Measurements from ENCODE around the gene ANP32E. TPM values are rescaled to one million over a fixed set of nuclear protein-coding genes. Genes with fewer than 3 reads are reported as not detected.
A peak's percentile ranks its signal among the peaks of the same experiment; 100 is the strongest.

Gene ANP32E
- total and polyA plus RNA-seq, 2 experiments from 2014 or later: 14.4 to 55.2 TPM

- Histone ChIP-seq H3K4me3 (no peak overlapping the region), H2AFZ (no peak overlapping the region), H3F3A (ENCODE audit: insufficient read depth) (no peaks in the 10 kb centered on the region), H3K27ac (no peak overlapping the region), H3K9me3 (ENCODE audit: low read depth) (no peaks in the 10 kb centered on the region), H3K9me2 (ENCODE audit: insufficient read depth) (no peaks in the 10 kb centered on the region), H3K4me2 (ENCODE audit: unreplicated experiment) (no peak overlapping the region), H4K20me1 (ENCODE audit: insufficient read depth) (no peaks in the 10 kb centered on the region), H3K4me1 (ENCODE audit: insufficient read depth) (no peaks in the 10 kb centered on the region), H3K36me3 (ENCODE audit: low read depth) (no peaks in the 10 kb centered on the region), H3K9ac (no peak overlapping the region), H3K79me2 (ENCODE audit: insufficient read depth) (no peaks in the 10 kb centered on the region), H3K27me3 (replicated peaks; ENCODE audit: insufficient read depth) (no peaks in the 10 kb centered on the region)
- in situ Hi-C loops (cut with MboI): loop anchor here (10.0 kb wide), 1 partner anchor 212 kb away; no protein-coding TSS in a partner anchor
- 88 to 96% methylated on average over 3 of the region's 3 CpGs for WGBS, 2 experiments (ENCODE audit: low coverage in 1 of 2, low lambda C conversion rate in 2 of 2, missing lambda C conversion rate in 2 of 2)
- no peak for DNase-seq
- no peak for TF ChIP-seq EZH2 (IDR thresholded peaks at IDR 0.05; ENCODE audit: insufficient read depth, poor library complexity, severe bottlenecking)
- TF ChIP-seq EZH2phosphoT487 (IDR thresholded peaks at IDR 0.05; ENCODE audit: insufficient read depth, low read depth): no peak
These were observed 59.3 kb downstream of the ANP32E start for GRCh38 chr1:150176593-150176992.

DNA sequence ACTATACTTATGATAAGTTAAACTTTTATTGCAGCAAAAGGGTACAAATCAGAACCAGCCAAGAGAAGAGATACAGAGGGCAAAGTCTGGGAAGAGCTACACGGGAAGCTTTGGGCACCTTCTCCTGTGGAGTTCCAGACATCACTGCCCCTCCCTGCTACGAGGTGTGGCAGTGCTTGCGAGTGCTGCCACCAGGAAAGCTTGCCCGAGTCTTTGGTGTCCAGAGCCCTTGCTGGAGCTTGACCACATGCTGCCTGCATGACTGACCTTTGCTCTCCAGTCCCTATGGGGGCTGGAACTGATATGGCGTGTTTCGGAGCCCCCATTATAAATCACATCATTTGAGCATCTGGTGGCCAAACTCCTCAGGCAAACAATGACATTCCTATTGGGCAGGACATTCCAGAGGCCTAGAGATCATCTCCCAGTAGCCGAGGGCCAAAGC lies 62.7 kb downstream of the ANP32E start:
- in situ Hi-C loops (cut with MboI): loop anchor here (5.0 to 10.0 kb wide), 2 partner anchors 101 to 208 kb away; no protein-coding TSS in a partner anchor
- no peaks in the 10 kb centered on the region for H3K36me3 ChIP-seq (ENCODE audit: low read depth)
- H2AFZ ChIP-seq: peak overlapping the region; percentile 22; the same call in 1 of the 2 replicates
- H3K4me3 ChIP-seq: no peak overlapping the region
- 64 to 71% methylated on average over 7 of the region's 7 CpGs for WGBS, 2 experiments (ENCODE audit: low coverage in 1 of 2, low lambda C conversion rate in 2 of 2, missing lambda C conversion rate in 2 of 2)
- DNase-seq: no peak
- H3K79me2 ChIP-seq (ENCODE audit: insufficient read depth): no peaks in the 10 kb centered on the region
- H3K4me1 ChIP-seq (ENCODE audit: insufficient read depth): no peaks in the 10 kb centered on the region
- no peaks in the 10 kb centered on the region for H3F3A ChIP-seq (ENCODE audit: insufficient read depth)
- no peaks in the 10 kb centered on the region for H3K9me2 ChIP-seq (ENCODE audit: insufficient read depth)
- H3K9ac ChIP-seq: no peak overlapping the region
- H3K9me3 ChIP-seq (ENCODE audit: low read depth): no peaks in the 10 kb centered on the region
- H4K20me1 ChIP-seq (ENCODE audit: insufficient read depth): no peaks in the 10 kb centered on the region
- no peaks in the 10 kb centered on the region for H3K27me3 ChIP-seq (replicated peaks; ENCODE audit: insufficient read depth)
- TF ChIP-seq EZH2phosphoT487 (IDR thresholded peaks at IDR 0.05; ENCODE audit: insufficient read depth, low read depth) (no peak), EZH2 (IDR thresholded peaks at IDR 0.05; ENCODE audit: insufficient read depth, poor library complexity, severe bottlenecking) (no peak)
- no peak overlapping the region for H3K4me2 ChIP-seq (ENCODE audit: unreplicated experiment)
- H3K27ac ChIP-seq: no peak overlapping the region

DNA sequence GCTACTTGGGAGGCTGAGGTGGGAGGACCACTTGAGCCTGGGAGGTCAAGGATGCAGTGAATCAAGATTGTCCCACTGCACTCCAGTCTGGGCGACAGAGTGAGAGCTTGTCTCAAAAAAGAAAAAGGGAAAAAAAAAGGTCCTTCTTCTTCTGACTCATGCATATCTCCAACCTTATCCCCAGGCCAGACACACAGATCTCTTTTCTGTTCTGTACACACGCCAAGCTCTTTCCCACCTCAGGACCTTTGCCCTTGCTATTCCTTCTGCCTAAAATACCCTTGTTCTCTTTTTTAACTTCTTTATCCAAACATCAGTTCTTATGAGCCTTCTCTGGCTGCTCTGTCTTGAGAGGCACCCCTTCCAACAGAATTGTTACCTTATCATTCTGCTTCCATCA lies 64.1 kb downstream of the ANP32E start:
- H3F3A ChIP-seq (ENCODE audit: insufficient read depth): no peaks in the 10 kb centered on the region
- in situ Hi-C loops (cut with MboI): loop anchor here (5.0 to 10.0 kb wide), 2 partner anchors 100 to 207 kb away; no protein-coding TSS in a partner anchor
- DNase-seq: no peak
- no peaks in the 10 kb centered on the region for H3K79me2 ChIP-seq (ENCODE audit: insufficient read depth)
- no peaks in the 10 kb centered on the region for H4K20me1 ChIP-seq (ENCODE audit: insufficient read depth)
- 80% methylated on average over 2 of the region's 2 CpGs for WGBS, 2 experiments (ENCODE audit: low coverage in 1 of 2, low lambda C conversion rate in 2 of 2, missing lambda C conversion rate in 2 of 2)
- H3K27ac ChIP-seq: no peak overlapping the region
- H3K4me3 ChIP-seq: no peak overlapping the region
- H3K36me3 ChIP-seq (ENCODE audit: low read depth): no peaks in the 10 kb centered on the region
- no peak overlapping the region for H3K4me2 ChIP-seq (ENCODE audit: unreplicated experiment)
- H3K4me1 ChIP-seq (ENCODE audit: insufficient read depth): no peaks in the 10 kb centered on the region
- H3K27me3 ChIP-seq (replicated peaks; ENCODE audit: insufficient read depth): no peaks in the 10 kb centered on the region
- no peak overlapping the region for H3K9ac ChIP-seq
- no peaks in the 10 kb centered on the region for H3K9me2 ChIP-seq (ENCODE audit: insufficient read depth)
- TF ChIP-seq EZH2 (IDR thresholded peaks at IDR 0.05; ENCODE audit: insufficient read depth, poor library complexity, severe bottlenecking): no peak
- no peak for TF ChIP-seq EZH2phosphoT487 (IDR thresholded peaks at IDR 0.05; ENCODE audit: insufficient read depth, low read depth)
- H3K9me3 ChIP-seq (ENCODE audit: low read depth): no peaks in the 10 kb centered on the region
- H2AFZ ChIP-seq: no peak overlapping the region

GRCh38 chr1:150168960-150169601 lies 66.8 kb downstream of the ANP32E start:
- Histone ChIP-seq H4K20me1 (ENCODE audit: insufficient read depth) (no peaks in the 10 kb centered on the region), H3K9ac (no peak overlapping the region), H3K4me1 (ENCODE audit: insufficient read depth) (no peaks in the 10 kb centered on the region), H2AFZ (no peak overlapping the region), H3K36me3 (ENCODE audit: low read depth) (no peaks in the 10 kb centered on the region), H3K9me2 (ENCODE audit: insufficient read depth) (no peaks in the 10 kb centered on the region), H3K4me2 (ENCODE audit: unreplicated experiment) (no peak overlapping the region), H3F3A (ENCODE audit: insufficient read depth) (no peaks in the 10 kb centered on the region), H3K4me3 (no peak overlapping the region), H3K79me2 (ENCODE audit: insufficient read depth) (no peaks in the 10 kb centered on the region), H3K9me3 (ENCODE audit: low read depth) (no peaks in the 10 kb centered on the region), H3K27ac (no peak overlapping the region), H3K27me3 (replicated peaks; ENCODE audit: insufficient read depth) (no peaks in the 10 kb centered on the region)
- in situ Hi-C loops (cut with MboI): no loop called here
- WGBS, 2 experiments (ENCODE audit: low coverage in 1 of 2, low lambda C conversion rate in 2 of 2, missing lambda C conversion rate in 2 of 2): 4 to 11% methylated on average over 6 of the region's 6 CpGs
- no peak for TF ChIP-seq EZH2 (IDR thresholded peaks at IDR 0.05; ENCODE audit: insufficient read depth, poor library complexity, severe bottlenecking)
- TF ChIP-seq EZH2phosphoT487 (IDR thresholded peaks at IDR 0.05; ENCODE audit: insufficient read depth, low read depth): no peak
- peak; percentile 73 for DNase-seq

Small RNAs within 50 kb of the gene (small RNA-seq; reads per million reads assigned to genes)
- gene RN7SL480P (ENCODE audit: low read depth, low replicate concordance): not detected
- 15.7 reads per million, percentile 87 among the genes with 10 or more reads in this experiment for gene RNU2-17P (ENCODE audit: low read depth, low replicate concordance)

Other genes starting within 250 kb of the ANP32E start
- gene OTUD7B, start 225.4 kb downstream of the ANP32E start, total RNA-seq (2014; rRNA removed; shearing (Covaris generic)): 20.1 and 20.2 TPM in 2 replicates
- gene OTUD7B, start 225.4 kb downstream of the ANP32E start, polyA plus RNA-seq (2016; fragmentation: Nextera tagmentation; extraction: Ambion mirVana): 3.1 and 3.5 TPM in 2 replicates
- gene VPS45, start 168.3 kb downstream of the ANP32E start, total RNA-seq (2014; rRNA removed; shearing (Covaris generic)): 42.0 and 49.2 TPM in 2 replicates
- 38.9 and 41.7 TPM in 2 replicates for gene VPS45, start 168.3 kb downstream of the ANP32E start, polyA plus RNA-seq (2016; fragmentation: Nextera tagmentation; extraction: Ambion mirVana)
- 24.8 and 26.9 TPM in 2 replicates for gene PLEKHO1, start 86.2 kb downstream of the ANP32E start, total RNA-seq (2014; rRNA removed; shearing (Covaris generic))
- gene PLEKHO1, start 86.2 kb downstream of the ANP32E start, polyA plus RNA-seq (2016; fragmentation: Nextera tagmentation; extraction: Ambion mirVana): 30.7 and 34.8 TPM in 2 replicates
- gene CA14, start 21.7 kb upstream of the ANP32E start, total RNA-seq (2014; rRNA removed; shearing (Covaris generic)): not detected in 2 replicates
- gene CA14, start 21.7 kb upstream of the ANP32E start, polyA plus RNA-seq (2016; fragmentation: Nextera tagmentation; extraction: Ambion mirVana): 0.16 TPM in 1 of 2 replicates, not detected in the other
- 103 and 104 TPM in 2 replicates for gene APH1A, start 32.9 kb upstream of the ANP32E start, total RNA-seq (2014; rRNA removed; shearing (Covaris generic))
- 32.4 and 32.6 TPM in 2 replicates for gene APH1A, start 32.9 kb upstream of the ANP32E start, polyA plus RNA-seq (2016; fragmentation: Nextera tagmentation; extraction: Ambion mirVana)
- 1.7 and 1.9 TPM in 2 replicates for gene C1orf54, start 36.7 kb upstream of the ANP32E start, total RNA-seq (2014; rRNA removed; shearing (Covaris generic))
- 1.7 and 1.9 TPM in 2 replicates for gene C1orf54, start 36.7 kb upstream of the ANP32E start, polyA plus RNA-seq (2016; fragmentation: Nextera tagmentation; extraction: Ambion mirVana)
- gene CIART, start 46.4 kb upstream of the ANP32E start, total RNA-seq (2014; rRNA removed; shearing (Covaris generic)): 1.8 and 3.4 TPM in 2 replicates
- 6.7 and 7.0 TPM in 2 replicates for gene CIART, start 46.4 kb upstream of the ANP32E start, polyA plus RNA-seq (2016; fragmentation: Nextera tagmentation; extraction: Ambion mirVana)
- gene MRPS21, start 57.7 kb upstream of the ANP32E start, total RNA-seq (2014; rRNA removed; shearing (Covaris generic)): 36.5 and 37.9 TPM in 2 replicates
- 108 and 116 TPM in 2 replicates for gene MRPS21, start 57.7 kb upstream of the ANP32E start, polyA plus RNA-seq (2016; fragmentation: Nextera tagmentation; extraction: Ambion mirVana)
- gene PRPF3, start 85.4 kb upstream of the ANP32E start, total RNA-seq (2014; rRNA removed; shearing (Covaris generic)): 27.6 and 46.2 TPM in 2 replicates
- 25.6 and 28.1 TPM in 2 replicates for gene PRPF3, start 85.4 kb upstream of the ANP32E start, polyA plus RNA-seq (2016; fragmentation: Nextera tagmentation; extraction: Ambion mirVana)
- 7.6 and 7.8 TPM in 2 replicates for gene RPRD2, start 128.0 kb upstream of the ANP32E start, total RNA-seq (2014; rRNA removed; shearing (Covaris generic))
- 16.5 and 17.0 TPM in 2 replicates for gene RPRD2, start 128.0 kb upstream of the ANP32E start, polyA plus RNA-seq (2016; fragmentation: Nextera tagmentation; extraction: Ambion mirVana)